ENCODE data around the gene GRM1.

The GRM1 gene

DNA sequence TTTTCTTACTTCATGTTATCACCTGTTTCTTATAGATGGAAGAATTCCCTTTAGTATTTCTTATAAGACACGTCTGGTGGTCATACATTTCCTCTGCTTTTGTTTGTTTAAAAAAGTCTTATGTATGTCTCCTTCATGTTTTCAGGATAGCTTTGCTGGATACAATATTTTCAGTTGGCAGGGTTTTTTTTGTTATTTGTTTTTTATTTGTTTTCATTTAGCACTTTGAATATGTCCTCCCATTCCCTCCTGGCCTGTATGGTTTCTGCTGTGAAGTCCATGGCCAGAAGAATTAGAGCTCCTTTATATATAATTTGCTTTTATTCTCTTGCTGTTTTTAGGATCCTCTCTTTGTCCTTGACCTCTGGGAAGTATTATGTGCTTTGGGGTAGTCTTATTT lies 432.1 kb downstream of the GRM1 start:
- no peaks in the 10 kb centered on the region for H3K9me3 ChIP-seq (ENCODE audit: control insufficient read depth, insufficient read depth, low read length)
- H3K4me1 ChIP-seq (ENCODE audit: control insufficient read depth, low read length) = no peaks in the 10 kb centered on the region
- H3K27me3 ChIP-seq (ENCODE audit: control insufficient read depth, low read length) = no peaks in the 10 kb centered on the region
- no peaks in the 10 kb centered on the region for H3K36me3 ChIP-seq (ENCODE audit: control insufficient read depth, low read length)
- H3K4me2 ChIP-seq (ENCODE audit: low read length) = no peak overlapping the region
- H3K79me2 ChIP-seq (ENCODE audit: control insufficient read depth, low read length) = no peaks in the 10 kb centered on the region
- no peaks in the 10 kb centered on the region for H3F3A ChIP-seq (ENCODE audit: control insufficient read depth, insufficient read depth)
- H4K20me1 ChIP-seq (ENCODE audit: control insufficient read depth, insufficient read depth, low read depth, low read length) = no peaks in the 10 kb centered on the region
- no peaks in the 10 kb centered on the region for H3K9me2 ChIP-seq (replicated peaks; ENCODE audit: control insufficient read depth, low read length)
- no peak for TF ChIP-seq EZH2phosphoT487 (IDR thresholded peaks at IDR 0.05; ENCODE audit: borderline replicate concordance, low read length)
- TF ChIP-seq, protein P1, sequence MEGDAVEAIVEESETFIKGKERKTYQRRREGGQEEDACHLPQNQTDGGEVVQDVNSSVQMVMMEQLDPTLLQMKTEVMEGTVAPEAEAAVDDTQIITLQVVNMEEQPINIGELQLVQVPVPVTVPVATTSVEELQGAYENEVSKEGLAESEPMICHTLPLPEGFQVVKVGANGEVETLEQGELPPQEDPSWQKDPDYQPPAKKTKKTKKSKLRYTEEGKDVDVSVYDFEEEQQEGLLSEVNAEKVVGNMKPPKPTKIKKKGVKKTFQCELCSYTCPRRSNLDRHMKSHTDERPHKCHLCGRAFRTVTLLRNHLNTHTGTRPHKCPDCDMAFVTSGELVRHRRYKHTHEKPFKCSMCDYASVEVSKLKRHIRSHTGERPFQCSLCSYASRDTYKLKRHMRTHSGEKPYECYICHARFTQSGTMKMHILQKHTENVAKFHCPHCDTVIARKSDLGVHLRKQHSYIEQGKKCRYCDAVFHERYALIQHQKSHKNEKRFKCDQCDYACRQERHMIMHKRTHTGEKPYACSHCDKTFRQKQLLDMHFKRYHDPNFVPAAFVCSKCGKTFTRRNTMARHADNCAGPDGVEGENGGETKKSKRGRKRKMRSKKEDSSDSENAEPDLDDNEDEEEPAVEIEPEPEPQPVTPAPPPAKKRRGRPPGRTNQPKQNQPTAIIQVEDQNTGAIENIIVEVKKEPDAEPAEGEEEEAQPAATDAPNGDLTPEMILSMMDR (IDR thresholded peaks at IDR 0.05; ENCODE audit: low read depth, low read length, poor library complexity, severe bottlenecking) = no peak
- H3K27ac ChIP-seq (ENCODE audit: low read depth, low read length) = no peak overlapping the region
- H3K4me3 ChIP-seq (ENCODE audit: low read length) = no peak overlapping the region

DNA sequence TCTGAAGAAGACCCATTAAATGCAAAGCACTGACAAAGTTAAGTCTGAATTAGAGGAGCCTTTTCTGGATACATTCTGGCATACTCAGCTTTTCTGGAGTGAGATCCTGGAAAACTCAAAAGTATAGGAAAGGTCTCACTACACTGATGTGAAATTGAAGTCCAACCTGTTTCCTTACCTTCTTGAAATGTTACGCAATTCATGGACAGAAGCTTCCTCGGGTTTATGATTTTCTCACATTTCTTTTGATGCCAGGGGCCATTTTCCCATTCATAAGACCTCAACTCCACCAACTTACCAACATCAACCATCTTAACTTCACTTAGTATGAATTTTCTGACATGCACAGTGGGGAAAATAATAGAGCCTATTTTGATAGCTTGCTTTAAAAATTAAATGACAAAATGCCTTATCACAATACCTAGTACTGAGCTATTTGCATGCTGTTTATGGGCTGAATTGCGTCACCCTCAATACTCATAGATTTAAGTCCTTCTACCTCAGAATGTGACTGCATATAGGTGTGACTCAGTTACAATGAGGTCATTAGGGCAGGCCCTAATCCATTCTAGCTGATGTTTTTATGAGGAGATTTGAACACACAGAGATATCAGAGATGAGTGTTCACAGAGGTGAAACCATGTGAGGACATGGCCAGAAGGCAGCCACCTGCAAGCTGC lies 441.4 kb downstream of the GRM1 start:
- Histone ChIP-seq H3K79me2 (ENCODE audit: control insufficient read depth, low read length) (no peaks in the 10 kb centered on the region), H3K4me3 (ENCODE audit: low read length) (no peak overlapping the region), H3F3A (ENCODE audit: control insufficient read depth, insufficient read depth) (no peaks in the 10 kb centered on the region), H3K36me3 (ENCODE audit: control insufficient read depth, low read length) (no peaks in the 10 kb centered on the region), H3K4me1 (ENCODE audit: control insufficient read depth, low read length) (no peaks in the 10 kb centered on the region), H3K27me3 (ENCODE audit: control insufficient read depth, low read length) (no peaks in the 10 kb centered on the region), H3K27ac (ENCODE audit: low read depth, low read length) (no peak overlapping the region), H3K9me3 (ENCODE audit: control insufficient read depth, insufficient read depth, low read length) (no peaks in the 10 kb centered on the region), H3K4me2 (ENCODE audit: low read length) (no peak overlapping the region), H3K9me2 (replicated peaks; ENCODE audit: control insufficient read depth, low read length) (no peaks in the 10 kb centered on the region), H4K20me1 (ENCODE audit: control insufficient read depth, insufficient read depth, low read depth, low read length) (no peaks in the 10 kb centered on the region)
- no peak for TF ChIP-seq EZH2phosphoT487 (IDR thresholded peaks at IDR 0.05; ENCODE audit: borderline replicate concordance, low read length)
- TF ChIP-seq, protein P1 (IDR thresholded peaks at IDR 0.05; ENCODE audit: low read depth, low read length, poor library complexity, severe bottlenecking) = no peak

DNA sequence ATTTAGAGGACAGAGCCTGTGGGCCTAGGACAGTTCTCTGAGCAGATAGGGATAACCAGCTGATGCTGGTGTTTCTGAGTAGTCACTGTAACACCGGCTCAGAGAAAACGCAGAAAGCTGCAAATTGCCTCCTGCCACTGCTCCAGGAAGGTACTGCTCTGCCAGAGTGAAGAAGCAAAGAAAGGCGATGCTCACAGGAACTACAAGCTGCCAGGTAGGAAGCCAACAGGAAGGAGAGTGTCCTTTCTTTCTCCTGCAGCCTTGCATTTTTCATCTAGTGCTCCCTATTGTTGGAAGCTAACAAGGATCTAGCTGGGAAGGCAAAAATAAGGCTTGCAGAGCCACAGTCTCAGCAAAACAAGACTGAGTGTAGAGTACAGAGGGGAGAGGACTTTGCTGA lies 444.1 kb downstream of the GRM1 start:
- no peaks in the 10 kb centered on the region for H3K9me3 ChIP-seq (ENCODE audit: control insufficient read depth, insufficient read depth, low read length)
- H3K79me2 ChIP-seq (ENCODE audit: control insufficient read depth, low read length) = no peaks in the 10 kb centered on the region
- TF ChIP-seq, protein P1 (IDR thresholded peaks at IDR 0.05; ENCODE audit: low read depth, low read length, poor library complexity, severe bottlenecking) = no peak
- TF ChIP-seq EZH2phosphoT487 (IDR thresholded peaks at IDR 0.05; ENCODE audit: borderline replicate concordance, low read length) = no peak
- H3K36me3 ChIP-seq (ENCODE audit: control insufficient read depth, low read length) = no peaks in the 10 kb centered on the region
- H4K20me1 ChIP-seq (ENCODE audit: control insufficient read depth, insufficient read depth, low read depth, low read length) = no peaks in the 10 kb centered on the region
- no peaks in the 10 kb centered on the region for H3K4me1 ChIP-seq (ENCODE audit: control insufficient read depth, low read length)
- no peaks in the 10 kb centered on the region for H3K27me3 ChIP-seq (ENCODE audit: control insufficient read depth, low read length)
- H3K9me2 ChIP-seq (replicated peaks; ENCODE audit: control insufficient read depth, low read length) = no peaks in the 10 kb centered on the region
- H3K4me2 ChIP-seq (ENCODE audit: low read length) = no peak overlapping the region
- no peaks in the 10 kb centered on the region for H3F3A ChIP-seq (ENCODE audit: control insufficient read depth, insufficient read depth)
- H3K4me3 ChIP-seq (ENCODE audit: low read length) = no peak overlapping the region
- no peak overlapping the region for H3K27ac ChIP-seq (ENCODE audit: low read depth, low read length)

All from DOHH2 (cell line).